ENCODE results near the gene EXOC6B. TPM values are rescaled to one million over a fixed set of nuclear protein-coding genes. Genes with fewer than 3 reads are reported as not detected.

The EXOC6B gene
- total RNA-seq, 4 donors from 2014 or later: 14.6 to 49.6 (median 19.3) TPM

DNA sequence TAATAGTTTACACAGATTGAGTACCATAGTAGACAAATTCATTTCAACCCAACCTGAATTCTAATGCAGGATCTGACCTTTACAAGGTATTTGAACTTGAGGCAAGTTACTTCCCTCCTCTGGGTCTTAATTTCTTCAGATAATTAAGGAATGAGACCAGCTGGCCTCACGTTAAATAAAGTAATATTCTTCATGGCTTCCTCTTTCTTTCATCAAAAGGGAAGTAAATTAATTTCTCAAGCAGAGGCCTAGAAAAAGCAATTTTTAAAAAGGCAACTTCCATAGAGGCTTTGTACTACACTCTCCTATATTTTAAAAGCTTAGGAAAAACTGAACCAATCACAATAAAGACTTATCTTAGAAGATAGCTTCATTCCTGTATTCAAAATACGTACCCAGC, 109.2 kb downstream of the EXOC6B start:
- Histone ChIP-seq H3K4me3 (no peak overlapping the region), H3K27ac (no peak overlapping the region), H3K36me3 (no peaks in the 10 kb centered on the region), H3K27me3 (no peaks in the 10 kb centered on the region), H3K9me3 (no peaks in the 10 kb centered on the region), H3K4me1 (peaks cover 0 to 4% of the 10 kb centered on the region in 2 donors)
- ATAC-seq (no peak), DNase-seq (no peak)
- intact Hi-C loops (cut with DNase I; ENCODE audit: low total_unique reads): no loop called here
- in situ Hi-C loops (cut with MboI; ENCODE audit: low sequenced_read_pairs in 4 of 4): no loop called here
- TF ChIP-seq, protein P1, sequence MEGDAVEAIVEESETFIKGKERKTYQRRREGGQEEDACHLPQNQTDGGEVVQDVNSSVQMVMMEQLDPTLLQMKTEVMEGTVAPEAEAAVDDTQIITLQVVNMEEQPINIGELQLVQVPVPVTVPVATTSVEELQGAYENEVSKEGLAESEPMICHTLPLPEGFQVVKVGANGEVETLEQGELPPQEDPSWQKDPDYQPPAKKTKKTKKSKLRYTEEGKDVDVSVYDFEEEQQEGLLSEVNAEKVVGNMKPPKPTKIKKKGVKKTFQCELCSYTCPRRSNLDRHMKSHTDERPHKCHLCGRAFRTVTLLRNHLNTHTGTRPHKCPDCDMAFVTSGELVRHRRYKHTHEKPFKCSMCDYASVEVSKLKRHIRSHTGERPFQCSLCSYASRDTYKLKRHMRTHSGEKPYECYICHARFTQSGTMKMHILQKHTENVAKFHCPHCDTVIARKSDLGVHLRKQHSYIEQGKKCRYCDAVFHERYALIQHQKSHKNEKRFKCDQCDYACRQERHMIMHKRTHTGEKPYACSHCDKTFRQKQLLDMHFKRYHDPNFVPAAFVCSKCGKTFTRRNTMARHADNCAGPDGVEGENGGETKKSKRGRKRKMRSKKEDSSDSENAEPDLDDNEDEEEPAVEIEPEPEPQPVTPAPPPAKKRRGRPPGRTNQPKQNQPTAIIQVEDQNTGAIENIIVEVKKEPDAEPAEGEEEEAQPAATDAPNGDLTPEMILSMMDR (IDR thresholded peaks at IDR 0.05 in 4 of 5, conservative IDR thresholded peaks at IDR 0.05 in 1 of 5): no peak
- TF ChIP-seq POLR2A (IDR thresholded peaks at IDR 0.05): no peak

DNA sequence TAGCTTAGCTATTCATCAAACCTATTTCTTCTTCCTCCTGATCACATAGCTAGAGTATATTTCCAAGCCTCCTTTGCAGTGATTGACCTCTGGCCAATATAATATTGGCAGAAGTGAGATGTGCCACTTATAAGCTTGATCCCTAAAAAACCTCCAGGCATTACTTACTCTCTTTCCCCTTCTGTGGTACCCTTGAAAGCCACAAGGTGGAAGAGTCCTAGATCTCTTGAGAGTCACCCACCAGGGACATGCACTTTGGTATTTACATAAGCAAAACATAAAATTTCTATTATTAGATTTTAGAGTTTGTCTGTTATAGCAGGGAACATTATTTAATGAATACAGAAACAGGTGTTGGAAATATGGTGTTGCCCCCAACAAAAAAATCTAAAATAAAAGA, 112.0 kb downstream of the EXOC6B start:
- DNase-seq: no peak

DNA sequence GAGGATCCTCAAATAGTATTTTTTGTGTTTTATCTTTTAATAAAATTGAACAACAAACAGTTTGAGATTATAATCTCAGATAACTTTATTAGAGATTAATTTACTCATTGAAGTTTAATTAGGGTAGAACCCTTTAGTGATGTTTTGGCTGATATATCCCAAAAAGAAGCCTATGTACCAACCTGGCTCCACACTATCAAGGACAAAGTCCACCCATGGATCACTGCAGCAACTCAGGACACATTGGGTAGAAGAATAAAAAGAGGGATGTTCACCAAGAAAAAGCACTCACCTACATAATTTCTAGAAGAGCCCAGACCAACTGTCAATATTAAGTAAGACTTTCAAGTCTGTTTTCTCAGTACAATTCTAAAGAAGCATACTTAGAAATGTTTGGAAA, 112.9 kb downstream of the EXOC6B start:
- Histone ChIP-seq H3K27ac (no peak overlapping the region), H3K4me3 (no peak overlapping the region), H3K9me3 (no peaks in the 10 kb centered on the region), H3K4me1 (no peaks in the 10 kb centered on the region), H3K36me3 (no peaks in the 10 kb centered on the region), H3K27me3 (no peaks in the 10 kb centered on the region)
- DNase-seq: no peak
- no peak for ATAC-seq
- intact Hi-C loops (cut with DNase I; ENCODE audit: low total_unique reads) (no loop called here), in situ Hi-C loops (cut with MboI; ENCODE audit: low sequenced_read_pairs in 4 of 4) (no loop called here)
- TF ChIP-seq, protein P1 (IDR thresholded peaks at IDR 0.05 in 4 of 5, conservative IDR thresholded peaks at IDR 0.05 in 1 of 5): no peak
- TF ChIP-seq POLR2A (IDR thresholded peaks at IDR 0.05): no peak

More for the DNA sequence above, 112.0 kb downstream of the EXOC6B start:
- no peaks in the 10 kb centered on the region for H3K27me3 ChIP-seq
- no peak for ATAC-seq
- intact Hi-C loops (cut with DNase I; ENCODE audit: low total_unique reads): no loop called here
- H3K9me3 ChIP-seq: no peaks in the 10 kb centered on the region
- TF ChIP-seq POLR2A (IDR thresholded peaks at IDR 0.05): no peak
- TF ChIP-seq, protein P1 (IDR thresholded peaks at IDR 0.05 in 4 of 5, conservative IDR thresholded peaks at IDR 0.05 in 1 of 5): no peak
- in situ Hi-C loops (cut with MboI; ENCODE audit: low sequenced_read_pairs in 4 of 4): no loop called here
- no peak overlapping the region for H3K4me3 ChIP-seq
- H3K4me1 ChIP-seq: no peaks in the 10 kb centered on the region
- H3K36me3 ChIP-seq: no peaks in the 10 kb centered on the region
- no peak overlapping the region for H3K27ac ChIP-seq

DNA sequence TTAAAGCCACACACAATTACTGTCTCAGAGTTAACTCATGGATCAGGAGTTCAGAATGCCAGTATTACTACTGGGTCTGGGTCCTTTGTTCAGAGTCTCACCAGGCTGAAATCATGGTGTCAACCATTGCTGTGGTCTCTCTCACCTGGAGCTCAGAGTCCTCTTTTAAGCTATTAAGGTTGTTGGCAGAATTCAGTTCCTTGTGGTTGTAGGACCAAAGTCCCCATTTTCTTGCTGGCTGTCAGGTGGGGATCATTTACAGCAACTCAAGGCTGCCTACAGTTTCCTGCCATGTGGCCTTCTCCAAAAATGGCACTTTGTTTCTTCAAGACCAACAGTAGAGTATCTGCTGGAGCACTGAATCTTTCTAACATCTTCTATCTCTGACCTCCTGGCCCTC, 113.5 kb downstream of the EXOC6B start:
- intact Hi-C loops (cut with DNase I; ENCODE audit: low total_unique reads) (no loop called here), in situ Hi-C loops (cut with MboI; ENCODE audit: low sequenced_read_pairs in 4 of 4) (no loop called here)
- no peaks in the 10 kb centered on the region for H3K4me1 ChIP-seq
- H3K36me3 ChIP-seq: no peaks in the 10 kb centered on the region
- no peak for DNase-seq
- ATAC-seq: no peak
- no peaks in the 10 kb centered on the region for H3K27me3 ChIP-seq
- no peak overlapping the region for H3K27ac ChIP-seq
- no peak overlapping the region for H3K4me3 ChIP-seq
- no peaks in the 10 kb centered on the region for H3K9me3 ChIP-seq
- TF ChIP-seq, protein P1 (IDR thresholded peaks at IDR 0.05 in 4 of 5, conservative IDR thresholded peaks at IDR 0.05 in 1 of 5): no peak
- TF ChIP-seq POLR2A (IDR thresholded peaks at IDR 0.05): no peak

Measured in gastrocnemius medialis (tissue), 4 donors.